Measurements from ENCODE around the gene SRSF1. TPM values are rescaled to one million over a fixed set of nuclear protein-coding genes. Genes with fewer than 3 reads are reported as not detected.
A peak's percentile ranks its signal among the peaks of the same experiment; 100 is the strongest.

Gene SRSF1
- total RNA-seq, 1 experiment from 2014 or later = 325 TPM

GRCh38 chr17:58007781-58008706, 998 bp upstream of the SRSF1 start:
- Mint-ChIP-seq H3K4me3 (ENCODE audit: unreplicated experiment) (peak overlapping the region; percentile 97), H3K4me1 (ENCODE audit: low read depth, unreplicated experiment) (peaks cover 27% of the 10 kb centered on the region), H3K27me3 (ENCODE audit: insufficient read depth, unreplicated experiment) (no peaks in the 10 kb centered on the region), H3K9me3 (ENCODE audit: unreplicated experiment) (no peaks in the 10 kb centered on the region), H3K27ac (ENCODE audit: unreplicated experiment) (peak overlapping the region; percentile 100), H3K36me3 (ENCODE audit: insufficient read depth, unreplicated experiment) (peaks cover 55% of the 10 kb centered on the region)
- Histone ChIP-seq H3K36me3 (ENCODE audit: control insufficient read depth, insufficient read depth, low read length) (0 out of 2 replicates have a peak, but pooled peaks cover 2% of the 10 kb centered on the region), H3K4me1 (peaks cover 24% of the 10 kb centered on the region), H3K27me3 (replicated peaks; ENCODE audit: control insufficient read depth, insufficient read depth, low read length) (no peaks in the 10 kb centered on the region), H3K9me3 (no peaks in the 10 kb centered on the region), H3K4me3 (ENCODE audit: low read depth, low read length) (peak overlapping the region; percentile 85)
- CTCF ChIA-PET = interaction anchor here (0.5 to 1.3 kb wide), 7 partner anchors 12 to 176 kb away, joined by 3 to 8 read pairs (median 5); partner anchors contain the start of genes DYNLL2 and MRPS23
- intact Hi-C loops (cut with micrococcal nuclease; ENCODE audit: unreplicated experiment) = loop anchor here (1.0 kb wide), 2 partner anchors 15 to 76 kb away; no protein-coding TSS in a partner anchor
- POLR2A ChIA-PET = interaction anchor here (0.5 to 2.8 kb wide), 19 partner anchors 9 to 919 kb away, joined by 3 to 59 read pairs (median 4); partner anchors contain the start of genes DYNLL2 and MRPS23
- TSS peak; percentile 79 for BruUV-seq (replicated peaks)
- no peak for TF ChIP-seq CTCF (IDR thresholded peaks at IDR 0.05; ENCODE audit: insufficient read depth in 1 of 2, low read depth in 1 of 2, low read length in 1 of 2, severe bottlenecking in 1 of 2, unreplicated experiment in 1 of 2)
- DNase-seq = peak in 1 of 2 experiments; percentile 41

GRCh38 chr17:58006560-58006923, 504 bp downstream of the SRSF1 start:
- peaks cover 70% of the 10 kb centered on the region for H3K36me3 Mint-ChIP-seq (ENCODE audit: insufficient read depth, unreplicated experiment)
- peak overlapping the region; percentile 100 for H3K27ac Mint-ChIP-seq (ENCODE audit: unreplicated experiment)
- TSS peak; percentile 41 for BruUV-seq (replicated peaks)

More at GRCh38 chr17:58006560-58006923, 504 bp downstream of the SRSF1 start:
- Histone ChIP-seq H3K4me3 (ENCODE audit: low read depth, low read length) (peak overlapping the region; percentile 85), H3K9me3 (no peaks in the 10 kb centered on the region), H3K36me3 (ENCODE audit: control insufficient read depth, insufficient read depth, low read length) (0 out of 2 replicates have a peak, but pooled peaks cover 4% of the 10 kb centered on the region), H3K4me1 (peaks cover 23% of the 10 kb centered on the region), H3K27me3 (replicated peaks; ENCODE audit: control insufficient read depth, insufficient read depth, low read length) (no peaks in the 10 kb centered on the region)
- DNase-seq = peak; percentile 82 to 84
- peaks cover 20% of the 10 kb centered on the region for H3K4me1 Mint-ChIP-seq (ENCODE audit: low read depth, unreplicated experiment)
- H3K4me3 Mint-ChIP-seq (ENCODE audit: unreplicated experiment) = peak overlapping the region; percentile 97
- no peak for TF ChIP-seq CTCF (IDR thresholded peaks at IDR 0.05; ENCODE audit: insufficient read depth in 1 of 2, low read depth in 1 of 2, low read length in 1 of 2, severe bottlenecking in 1 of 2, unreplicated experiment in 1 of 2)
- ChIA-PET POLR2A (interaction anchor here (0.7 to 2.8 kb wide), 7 partner anchors 13 to 393 kb away, joined by 3 to 59 read pairs (median 6); partner anchors contain the start of genes CUEDC1, DYNLL2 and MRPS23), CTCF (interaction anchor here (0.8 to 1.3 kb wide), 4 partner anchors 77 to 193 kb away, joined by 3 to 5 read pairs (median 3); partner anchors contain the start of gene DYNLL2)
- H3K27me3 Mint-ChIP-seq (ENCODE audit: insufficient read depth, unreplicated experiment) = no peaks in the 10 kb centered on the region
- intact Hi-C loops (cut with micrococcal nuclease; ENCODE audit: unreplicated experiment) = no loop called here
- H3K9me3 Mint-ChIP-seq (ENCODE audit: unreplicated experiment) = no peaks in the 10 kb centered on the region
